Gastroesophageal sphincter (tissue), 4 donors: ENCODE data around the gene SNRPE. TPM values are rescaled to one million over a fixed set of nuclear protein-coding genes. Genes with fewer than 3 reads are reported as not detected.

Experiments
- ATAC-seq: fragments of 150-250 bp; one replicate; pipeline ENCODE4 v1.9.1; 2016; ENCODE audit warnings: mild to moderate bottlenecking, moderate library complexity
- H3K27ac ChIP-seq, 4 donors: fragments of 200-600 bp; sonication (generic) in 3 of 4; 1 replicate in 3 of 4; 2 replicates in 1 of 4; pipeline ENCODE4 v1.5.1; 2016 to 2019
- H3K27me3 ChIP-seq: fragments of 200-600 bp; sonication (generic); one replicate; pipeline ENCODE4 v1.5.1; 2019
- H3K36me3 ChIP-seq, 2 donors: fragments of 200-600 bp; sonication (generic); one replicate each; pipeline ENCODE4 v1.5.1; 2019; ENCODE audit warnings: control low read depth in 1 of 2
- H3K4me1 ChIP-seq, 3 donors: fragments of 200-600 bp; sonication (generic); 1 replicate in 2 of 3; 2 replicates in 1 of 3; pipeline ENCODE4 v1.5.1; 2016 to 2019; ENCODE audit warnings: control low read depth in 2 of 3
- H3K4me3 ChIP-seq, 2 donors: fragments of 200-600 bp; sonication (generic); one replicate each; pipeline ENCODE4 v1.5.1; 2019; ENCODE audit warnings: mild to moderate bottlenecking in 1 of 2, moderate library complexity in 1 of 2
- H3K9me3 ChIP-seq, 3 donors: fragments of 200-600 bp; sonication (generic); one replicate each; pipeline ENCODE4 v1.5.1; 2017 to 2019; ENCODE audit warnings: control low read depth in 2 of 3
- CTCF ChIP-seq, 4 experiments: fragments of 200-600 bp in 2 of 4; fragments of 450-650 bp in 2 of 4; sonication (generic) in 1 of 4; IDR thresholded peaks; one replicate each; pipeline ENCODE4 v1.5.1; 2017 to 2019; ENCODE audit warnings: antibody characterized with exemption in 4 of 4, mild to moderate bottlenecking in 2 of 4, moderate library complexity in 2 of 4
- EP300 ChIP-seq: sonication (generic); formaldehyde crosslinking; IDR thresholded peaks from one replicate; pipeline ENCODE4 v1.6.1; 2017; ENCODE audit warnings: antibody characterized with exemption, mild to moderate bottlenecking
- POLR2A ChIP-seq, 2 donors: fragments of 450-650 bp; IDR thresholded peaks; one replicate each; pipeline ENCODE4 v1.6.1; 2017; ENCODE audit warnings: antibody characterized with exemption in 2 of 2, mild to moderate bottlenecking in 2 of 2, moderate library complexity in 1 of 2
- POLR2AphosphoS5 ChIP-seq: sonication (generic); formaldehyde crosslinking; IDR thresholded peaks from one replicate; pipeline ENCODE4 v1.6.1; 2017; ENCODE audit warnings: antibody characterized with exemption
- WGBS, 2 donors: methylation state at CpG; one replicate each; pipeline ENCODE4 v1.1.5; 2018; ENCODE audit warnings: low coverage in 1 of 2; 5-methylcytosine and 5-hydroxymethylcytosine counted together
- small RNA-seq, 4 donors: library from RNA; depleted of rRNA; stranded (forward); fragments of <200 nt; gene quantifications; one replicate each; pipeline ENCODE3, GENCODE V24; 2016
- total RNA-seq, 4 donors: library from RNA; depleted of rRNA; stranded (reverse); fragments of >200 nt; gene quantifications; one replicate each; pipeline ENCODE4 v1.1.0, GENCODE V29; 2016

The SNRPE gene
- total RNA-seq, 4 donors from 2014 or later: 18.9 to 46.7 (median 28.5) TPM

DNA sequence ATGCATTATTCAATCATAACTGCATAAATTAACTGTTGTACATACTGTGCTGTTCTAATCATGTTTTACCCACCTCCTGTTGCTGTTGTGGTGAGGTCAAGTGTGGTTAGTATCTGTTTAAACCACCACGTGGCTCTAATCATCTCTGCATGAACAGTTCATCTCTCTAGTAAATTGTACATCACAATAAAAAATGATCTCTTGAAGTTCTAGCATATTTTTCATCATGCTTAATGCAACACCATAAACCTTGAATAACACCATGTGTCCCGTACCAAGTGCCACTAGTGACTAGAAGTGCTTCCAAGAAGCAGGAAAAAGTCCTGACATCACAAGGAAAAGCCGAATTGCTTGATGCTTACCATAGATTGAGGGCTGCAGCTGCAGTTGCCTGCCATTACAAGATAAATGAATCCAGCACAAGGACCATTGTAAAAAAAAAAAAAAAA lies 51.7 kb downstream of the SNRPE start:
- WGBS, 2 donors: 32 to 33% methylated on average over 3 of the region's 3 CpGs
- no peaks in the 10 kb centered on the region for H3K4me1 ChIP-seq
- no peaks in the 10 kb centered on the region for H3K9me3 ChIP-seq
- no peak for TF ChIP-seq POLR2A (IDR thresholded peaks at IDR 0.05)
- TF ChIP-seq EP300: no peak
- no peak for TF ChIP-seq CTCF (IDR thresholded peaks at IDR 0.05)
- no peak for TF ChIP-seq POLR2AphosphoS5
- no peaks in the 10 kb centered on the region for H3K36me3 ChIP-seq
- ATAC-seq: no peak
- no peak overlapping the region for H3K4me3 ChIP-seq
- no peak overlapping the region for H3K27ac ChIP-seq
- peaks cover 12% of the 10 kb centered on the region for H3K27me3 ChIP-seq

DNA sequence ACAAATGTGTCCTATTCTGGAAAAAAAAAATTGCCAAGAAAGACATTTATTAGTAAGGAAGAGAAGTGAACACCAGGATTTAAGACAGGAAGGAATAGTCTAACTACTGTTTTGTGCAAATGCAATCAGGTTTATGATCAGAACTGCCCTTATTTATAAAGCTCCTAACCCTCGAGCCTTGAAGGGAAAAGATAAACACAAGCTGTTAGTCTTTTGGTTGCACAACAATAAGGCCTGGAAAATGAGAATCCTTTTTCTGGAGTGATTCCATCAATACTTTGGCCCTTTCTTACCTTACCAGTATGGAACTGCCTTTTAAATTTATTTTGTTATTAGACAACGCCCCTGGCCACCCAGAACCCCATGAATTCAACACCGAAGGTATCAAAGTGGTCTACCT lies 52.9 kb downstream of the SNRPE start:
- no peak overlapping the region for H3K27ac ChIP-seq

DNA sequence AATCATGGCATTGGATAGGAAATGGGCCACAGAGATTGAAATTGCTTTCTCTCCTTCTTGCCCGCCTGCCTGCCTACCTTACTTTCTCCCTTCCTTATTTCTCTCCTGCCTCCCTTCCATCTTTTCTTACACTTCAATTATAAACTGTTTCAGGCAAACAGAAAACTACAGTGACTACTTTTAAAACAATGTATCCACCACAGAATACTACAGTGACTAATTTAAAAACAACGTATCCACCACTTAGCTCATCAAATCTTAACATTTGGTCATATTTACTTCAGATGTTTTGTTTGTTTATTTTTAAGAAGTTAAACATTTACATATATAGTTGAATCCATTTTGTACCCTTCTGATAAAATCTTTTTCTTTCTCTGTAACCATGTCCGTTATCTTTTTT lies 54.4 kb downstream of the SNRPE start:
- no peak for TF ChIP-seq EP300
- TF ChIP-seq POLR2A (IDR thresholded peaks at IDR 0.05): no peak
- no peak for TF ChIP-seq POLR2AphosphoS5
- no peak for TF ChIP-seq CTCF (IDR thresholded peaks at IDR 0.05)

More for the DNA sequence above, 52.9 kb downstream of the SNRPE start:
- Histone ChIP-seq H3K4me1 (no peaks in the 10 kb centered on the region), H3K36me3 (no peaks in the 10 kb centered on the region), H3K27me3 (peaks cover 15% of the 10 kb centered on the region), H3K9me3 (no peaks in the 10 kb centered on the region), H3K4me3 (no peak overlapping the region)
- no peak for ATAC-seq
- 60 to 77% methylated on average over 2 to 3 of the region's 3 CpGs for WGBS, 2 donors
- TF ChIP-seq EP300: no peak
- no peak for TF ChIP-seq POLR2AphosphoS5
- no peak for TF ChIP-seq POLR2A (IDR thresholded peaks at IDR 0.05)
- TF ChIP-seq CTCF (IDR thresholded peaks at IDR 0.05): no peak

DNA sequence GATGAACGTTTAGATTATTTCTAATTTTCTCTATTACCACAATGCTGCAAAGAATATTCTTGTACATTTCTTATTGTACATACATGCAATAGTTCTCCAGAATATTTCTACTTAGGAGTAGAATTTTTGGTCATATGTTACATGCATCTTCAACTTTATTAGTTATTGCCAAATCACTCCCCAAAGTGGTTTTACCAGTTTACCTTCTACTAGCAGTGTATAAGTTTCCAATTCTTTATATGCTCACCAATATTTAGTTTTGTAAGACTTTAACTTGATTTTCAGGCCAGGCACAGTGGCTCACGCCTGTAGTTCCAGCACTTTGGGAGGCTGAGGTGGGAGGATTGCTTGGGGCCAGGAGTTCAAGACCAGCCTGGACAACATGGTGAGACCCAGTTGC lies 55.4 kb downstream of the SNRPE start:
- 59 to 82% methylated on average over 1 to 2 of the region's 2 CpGs for WGBS, 2 donors

More for the DNA sequence above, 54.4 kb downstream of the SNRPE start:
- Histone ChIP-seq H3K27ac (no peak overlapping the region), H3K27me3 (peaks cover 19% of the 10 kb centered on the region), H3K4me3 (no peak overlapping the region), H3K36me3 (no peaks in the 10 kb centered on the region), H3K4me1 (no peaks in the 10 kb centered on the region), H3K9me3 (no peaks in the 10 kb centered on the region)
- ATAC-seq: no peak
- 73 to 78% methylated on average over 2 to 3 of the region's 3 CpGs for WGBS, 2 donors

More for the DNA sequence above, 55.4 kb downstream of the SNRPE start:
- TF ChIP-seq POLR2AphosphoS5 (no peak), POLR2A (IDR thresholded peaks at IDR 0.05) (no peak), CTCF (IDR thresholded peaks at IDR 0.05) (no peak), EP300 (no peak)
- H3K4me3 ChIP-seq: no peak overlapping the region
- no peak overlapping the region for H3K27ac ChIP-seq
- peaks cover 19% of the 10 kb centered on the region for H3K27me3 ChIP-seq
- H3K9me3 ChIP-seq: no peaks in the 10 kb centered on the region
- no peaks in the 10 kb centered on the region for H3K4me1 ChIP-seq
- no peak for ATAC-seq
- H3K36me3 ChIP-seq: no peaks in the 10 kb centered on the region

Small RNA genes within 50 kb of the gene (small RNA-seq; reads per million reads assigned to genes)
- 0 reads per million in 4 donors for gene HSPE1P6

Other genes starting within 250 kb of the SNRPE start
- gene ATP2B4, start 234.8 kb upstream of the SNRPE start, total RNA-seq: 100 to 1,000 TPM; 211 to 454 (median 257) TPM
- gene LAX1, start 96.4 kb upstream of the SNRPE start, total RNA-seq: 1 to 10 TPM in 3 of 4 donors, under 1 TPM in 1; 0.66 to 3.1 (median 1.6) TPM
- gene ZBED6, start 66.0 kb upstream of the SNRPE start, total RNA-seq: 10 to 100 TPM; 11.6 to 19.9 (median 18.7) TPM
- 100 to 1,000 TPM in 1 of 4 donors, 10 to 100 TPM in 3; 84.5 to 116 (median 91.1) TPM for gene ZC3H11A, start 66.0 kb upstream of the SNRPE start, total RNA-seq
- gene SOX13, start 211.5 kb downstream of the SNRPE start, total RNA-seq: 10 to 100 TPM; 15.3 to 20.4 (median 17.3) TPM